AG10803 (cell line): ENCODE data around the gene PLCXD1.

Experiments used
- DNase-seq: peaks from one replicate; pipeline ENCODE4 v3.0.0; 2010; ENCODE audit warnings: low read depth
- H3K4me3 ChIP-seq: 2 replicates; pipeline ENCODE4 v1.5.1; 2011; ENCODE audit warnings: mild to moderate bottlenecking, low read length, control low read depth
- CTCF ChIP-seq: conservative IDR thresholded peaks from 2 replicates; pipeline ENCODE4 v1.5.1; 2011; ENCODE audit warnings: mild to moderate bottlenecking, low read length, control low read depth, inconsistent platforms

The PLCXD1 gene

GRCh38 chrX:334331-334891 is 53.2 kb downstream of the PLCXD1 start:
- TF ChIP-seq CTCF: no peak
- H3K4me3 ChIP-seq: no peak overlapping the region
- DNase-seq: no peak

- DNase-seq: no peak
- no peak for TF ChIP-seq CTCF
- H3K4me3 ChIP-seq: no peak overlapping the region
These were observed 54.0 kb downstream of the PLCXD1 start for GRCh38 chrX:334971-335757.

- TF ChIP-seq CTCF: no peak
- H3K4me3 ChIP-seq: no peak overlapping the region
- no peak for DNase-seq
These were observed 54.6 kb downstream of the PLCXD1 start for GRCh38 chrX:335758-336155.

- no peak for TF ChIP-seq CTCF
- no peak for DNase-seq
- no peak overlapping the region for H3K4me3 ChIP-seq
These were observed 55.0 kb downstream of the PLCXD1 start for GRCh38 chrX:336227-336626.

- TF ChIP-seq CTCF: no peak
- no peak for DNase-seq
- no peak overlapping the region for H3K4me3 ChIP-seq
These were observed 56.2 kb downstream of the PLCXD1 start for GRCh38 chrX:337331-337831.

GRCh38 chrX:338281-338835 is 57.2 kb downstream of the PLCXD1 start:
- H3K4me3 ChIP-seq: no peak overlapping the region
- TF ChIP-seq CTCF: no peak
- no peak for DNase-seq
